NT2/D1 (cell line): ENCODE results near the gene CNPY4.

Experiments used
- YY1 ChIP-seq: IDR thresholded peaks from 2 replicates; pipeline ENCODE4 v1.6.1; 2011; ENCODE audit not compliant: insufficient read length, insufficient read depth
- ZNF274 ChIP-seq: IDR thresholded peaks from 2 replicates; pipeline ENCODE4 v1.6.1; 2011; ENCODE audit warnings: mild to moderate bottlenecking, low read depth, low read length

DNA sequence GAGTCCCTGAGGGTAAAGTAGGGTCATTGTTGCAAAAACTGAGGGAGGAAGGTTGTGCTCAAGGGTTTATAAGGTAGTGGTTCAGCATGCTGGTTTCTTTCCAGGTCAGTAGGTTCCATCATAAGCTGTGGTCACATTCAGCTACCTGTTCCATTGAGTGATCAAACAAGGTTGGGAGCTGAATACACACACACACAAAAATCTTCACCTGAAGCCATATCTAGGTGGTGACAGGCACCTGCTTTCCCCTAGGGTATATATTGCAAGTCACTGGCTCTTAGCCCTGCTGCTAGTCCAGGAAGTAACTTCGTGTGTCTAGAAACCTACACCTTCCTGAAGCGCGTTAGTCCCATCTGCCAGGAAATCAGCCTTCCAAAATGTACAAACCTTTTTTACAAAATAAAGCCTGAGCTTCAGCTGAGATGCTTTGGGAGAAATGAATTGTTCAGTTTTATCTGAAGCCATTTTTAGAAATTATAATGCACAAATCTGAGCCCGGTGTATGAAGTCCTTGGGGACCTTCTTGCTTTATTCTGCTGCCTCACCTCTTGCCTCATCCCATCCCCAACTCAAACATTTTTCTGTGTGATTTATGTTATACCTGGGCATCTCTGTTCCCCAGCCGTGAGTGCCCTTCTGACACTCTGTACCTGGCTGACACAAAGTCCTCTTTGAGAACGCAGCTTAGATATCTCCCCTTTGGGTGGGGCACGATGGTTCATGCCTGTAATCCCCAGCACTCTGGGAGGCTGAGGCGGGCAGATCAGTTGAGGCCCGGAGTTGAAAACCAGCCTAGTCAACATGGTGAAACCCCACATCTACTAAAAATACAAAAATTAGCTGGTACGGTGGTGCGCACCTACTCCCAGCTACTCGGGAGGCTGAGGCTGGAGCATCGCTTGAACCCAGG, 18.7 kb downstream of the CNPY4 start:
- TF ChIP-seq ZNF274, result no peak
- TF ChIP-seq YY1, result no peak
